ENCODE measurements around the gene BTBD1.

GRCh38 chr15:82985688-82986441 is 81.2 kb downstream of the BTBD1 start, which contains the start of gene RAMAC:
- TF ChIP-seq, protein P1, sequence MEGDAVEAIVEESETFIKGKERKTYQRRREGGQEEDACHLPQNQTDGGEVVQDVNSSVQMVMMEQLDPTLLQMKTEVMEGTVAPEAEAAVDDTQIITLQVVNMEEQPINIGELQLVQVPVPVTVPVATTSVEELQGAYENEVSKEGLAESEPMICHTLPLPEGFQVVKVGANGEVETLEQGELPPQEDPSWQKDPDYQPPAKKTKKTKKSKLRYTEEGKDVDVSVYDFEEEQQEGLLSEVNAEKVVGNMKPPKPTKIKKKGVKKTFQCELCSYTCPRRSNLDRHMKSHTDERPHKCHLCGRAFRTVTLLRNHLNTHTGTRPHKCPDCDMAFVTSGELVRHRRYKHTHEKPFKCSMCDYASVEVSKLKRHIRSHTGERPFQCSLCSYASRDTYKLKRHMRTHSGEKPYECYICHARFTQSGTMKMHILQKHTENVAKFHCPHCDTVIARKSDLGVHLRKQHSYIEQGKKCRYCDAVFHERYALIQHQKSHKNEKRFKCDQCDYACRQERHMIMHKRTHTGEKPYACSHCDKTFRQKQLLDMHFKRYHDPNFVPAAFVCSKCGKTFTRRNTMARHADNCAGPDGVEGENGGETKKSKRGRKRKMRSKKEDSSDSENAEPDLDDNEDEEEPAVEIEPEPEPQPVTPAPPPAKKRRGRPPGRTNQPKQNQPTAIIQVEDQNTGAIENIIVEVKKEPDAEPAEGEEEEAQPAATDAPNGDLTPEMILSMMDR (conservative IDR thresholded peaks at IDR 0.05; ENCODE audit: low read length) = no peak
- TF ChIP-seq EZH2phosphoT487 (IDR thresholded peaks at IDR 0.05; ENCODE audit: borderline replicate concordance, low read depth, low read length) = no peak

All from OCI-LY7 (cell line).